ENCODE results near the gene RAB14.
"Not testable (repeated sequence)": the region's sequence is repeated elsewhere in the genome, so short reads cannot be mapped to it uniquely, and the experiment has no call there.

Gene RAB14

DNA sequence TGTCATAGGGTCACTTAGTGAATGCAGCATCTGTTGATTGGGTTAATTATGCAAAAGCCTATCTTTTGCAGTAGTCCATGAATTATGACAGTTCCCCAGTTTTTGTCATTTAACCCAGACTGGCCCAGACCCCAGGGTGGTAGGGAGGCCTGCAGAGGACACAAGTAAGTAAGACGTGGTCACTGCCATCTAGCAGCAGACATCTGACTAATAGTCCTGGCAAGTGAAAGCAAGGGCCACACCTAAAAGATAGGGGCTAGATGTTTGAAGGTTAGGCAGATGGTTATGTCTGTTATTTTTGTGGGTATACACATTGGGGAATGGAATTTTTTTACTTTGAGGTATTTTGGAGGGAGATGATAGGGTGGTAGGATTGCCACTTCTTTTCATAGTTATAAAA is 48.0 kb downstream of the RAB14 start:
- no peak for DNase-seq

DNA sequence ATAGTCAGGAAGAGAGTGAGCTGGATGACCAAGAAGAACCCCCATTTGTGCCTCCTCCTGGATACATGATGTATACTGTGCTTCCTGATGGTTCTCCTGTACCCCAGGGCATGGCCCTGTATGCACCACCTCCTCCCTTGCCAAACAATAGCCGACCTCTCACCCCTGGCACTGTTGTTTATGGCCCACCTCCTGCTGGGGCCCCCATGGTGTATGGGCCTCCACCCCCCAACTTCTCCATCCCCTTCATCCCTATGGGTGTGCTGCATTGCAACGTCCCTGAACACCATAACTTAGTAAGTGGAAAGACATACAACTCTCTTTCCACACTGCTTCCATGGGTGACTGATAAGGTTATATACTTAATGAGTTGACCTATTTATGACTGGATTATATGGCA is 51.5 kb downstream of the RAB14 start:
- DNase-seq, result no peak

DNA sequence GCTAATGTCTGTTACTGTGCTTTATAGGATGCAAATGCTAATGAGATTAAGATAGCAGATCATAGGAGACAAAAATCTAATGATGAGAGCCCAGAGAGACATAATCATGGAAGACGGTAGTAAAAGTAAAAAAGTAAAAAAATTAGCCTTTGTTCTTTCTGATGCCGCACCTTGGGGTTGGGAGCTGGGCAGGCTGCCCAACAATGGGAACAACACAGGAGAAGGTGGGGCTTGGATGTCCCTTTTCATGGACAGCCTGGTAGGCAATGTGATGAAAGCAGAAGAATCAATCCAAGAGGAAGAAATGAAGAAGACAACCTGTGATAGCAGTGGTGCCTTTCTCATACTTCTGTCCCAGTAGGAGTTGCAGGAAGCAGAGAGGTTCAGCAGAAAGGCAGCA is 57.2 kb downstream of the RAB14 start:
- no peak for DNase-seq

DNA sequence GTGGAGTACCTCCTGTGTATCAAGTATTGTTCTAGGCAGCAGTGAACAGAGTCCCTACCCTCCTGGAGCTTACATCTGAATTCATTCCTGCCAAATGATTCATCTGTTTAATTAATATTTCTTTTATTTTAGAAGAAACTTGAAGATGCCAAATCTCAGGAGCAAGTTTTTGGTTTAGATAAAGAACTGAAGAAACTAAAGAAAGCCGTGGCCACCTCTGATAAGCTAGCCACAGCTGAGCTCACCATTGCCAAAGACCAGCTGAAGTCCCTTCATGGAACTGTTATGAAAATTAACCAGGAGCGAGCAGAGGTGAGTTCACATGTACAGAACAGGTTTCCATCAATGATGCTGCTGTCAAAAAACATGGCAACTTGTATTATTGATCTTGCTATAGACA is 57.9 kb downstream of the RAB14 start:
- DNase-seq, result no peak

DNA sequence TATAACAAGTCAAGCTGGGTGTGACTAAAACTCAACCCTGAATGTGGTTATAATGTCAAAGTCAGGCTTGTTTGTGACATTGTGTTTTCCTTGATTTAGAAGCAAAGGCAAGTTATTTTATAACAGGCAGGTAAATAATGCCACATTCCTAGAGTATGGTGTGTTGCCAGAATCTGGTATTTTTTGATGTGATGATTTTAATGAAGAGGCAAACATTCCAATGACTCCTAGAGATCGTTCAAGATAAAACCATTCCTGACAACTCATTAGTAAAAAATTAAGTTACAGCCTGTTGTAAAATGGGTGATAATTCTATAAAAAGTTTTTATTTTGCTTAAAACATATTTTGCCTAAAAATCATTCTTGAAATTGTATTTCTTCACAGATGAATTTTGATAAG is 60.0 kb downstream of the RAB14 start:
- DNase-seq, result no peak

DNA sequence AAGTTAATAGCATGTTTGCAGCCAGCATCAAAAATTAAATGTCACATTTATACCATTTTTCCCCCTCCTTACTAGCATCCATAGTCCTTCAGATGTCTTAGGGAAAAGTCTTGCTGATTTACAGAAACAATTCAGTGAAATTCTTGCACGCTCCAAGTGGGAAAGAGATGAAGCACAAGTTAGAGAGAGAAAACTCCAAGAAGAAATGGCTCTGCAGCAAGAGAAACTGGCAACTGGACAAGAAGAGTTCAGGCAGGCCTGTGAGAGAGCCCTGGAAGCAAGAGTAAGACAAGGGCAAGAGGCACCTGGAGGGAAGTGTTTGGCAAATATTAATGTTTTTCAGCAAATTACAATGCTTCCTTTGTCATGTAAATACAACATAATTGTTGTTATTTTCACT is 60.4 kb downstream of the RAB14 start:
- DNase-seq, result no peak

DNA sequence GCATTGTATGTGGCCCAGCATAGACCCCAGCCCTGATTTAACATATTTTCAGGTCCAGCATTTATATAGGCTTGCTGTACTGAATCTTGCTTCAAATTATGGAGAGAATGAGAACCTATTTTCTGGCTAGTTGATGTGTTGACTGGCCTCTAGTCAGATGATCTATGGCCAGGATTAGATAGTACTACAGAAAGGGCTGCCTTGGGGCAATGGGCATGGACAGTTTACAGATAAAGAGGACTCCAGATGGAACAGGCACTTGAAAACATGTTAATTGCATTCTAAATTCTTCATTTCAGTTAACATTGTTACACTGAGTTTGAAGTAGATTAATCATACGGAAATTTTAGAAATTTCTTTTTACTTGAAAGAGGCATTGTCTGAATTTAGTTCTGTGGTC is 61.5 kb downstream of the RAB14 start:
- DNase-seq, result no peak

DNA sequence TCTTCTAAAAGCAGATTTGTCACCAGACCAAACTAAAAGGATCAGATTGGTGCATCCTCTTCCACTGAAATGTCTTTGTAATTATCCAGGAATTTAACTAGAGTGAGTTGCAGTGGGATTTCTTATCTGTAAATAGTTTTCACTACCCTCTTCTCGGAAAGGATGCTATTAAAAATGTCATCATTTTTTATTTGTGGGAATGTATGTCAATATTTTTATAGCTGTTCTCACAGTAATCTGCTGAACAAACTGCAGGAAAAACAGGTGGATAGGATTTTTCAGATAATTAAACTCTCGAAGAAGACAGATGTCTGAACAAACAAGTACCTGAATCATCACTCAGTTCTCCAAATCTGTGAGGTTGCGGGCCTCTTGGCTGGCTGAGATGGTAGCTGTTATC is 62.7 kb downstream of the RAB14 start:
- DNase-seq, result no peak

DNA sequence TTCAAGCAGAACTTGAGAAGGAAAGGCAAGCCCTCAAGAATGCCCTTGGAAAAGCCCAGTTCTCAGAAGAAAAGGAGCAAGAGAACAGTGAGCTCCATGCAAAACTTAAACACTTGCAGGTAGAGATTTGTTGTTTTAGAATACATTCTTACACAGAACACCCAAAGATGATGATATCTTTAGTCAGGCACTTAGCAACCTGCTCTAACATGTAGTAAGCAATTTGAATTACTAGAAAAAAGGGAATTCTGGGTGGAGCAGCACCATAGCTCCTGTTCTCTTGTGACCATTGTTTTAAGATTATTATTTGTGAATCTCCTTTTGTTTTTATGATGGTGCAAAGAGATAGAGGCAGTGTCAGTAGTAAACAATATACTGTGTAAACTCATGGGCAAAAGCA is 63.1 kb downstream of the RAB14 start:
- no peak for DNase-seq

DNA sequence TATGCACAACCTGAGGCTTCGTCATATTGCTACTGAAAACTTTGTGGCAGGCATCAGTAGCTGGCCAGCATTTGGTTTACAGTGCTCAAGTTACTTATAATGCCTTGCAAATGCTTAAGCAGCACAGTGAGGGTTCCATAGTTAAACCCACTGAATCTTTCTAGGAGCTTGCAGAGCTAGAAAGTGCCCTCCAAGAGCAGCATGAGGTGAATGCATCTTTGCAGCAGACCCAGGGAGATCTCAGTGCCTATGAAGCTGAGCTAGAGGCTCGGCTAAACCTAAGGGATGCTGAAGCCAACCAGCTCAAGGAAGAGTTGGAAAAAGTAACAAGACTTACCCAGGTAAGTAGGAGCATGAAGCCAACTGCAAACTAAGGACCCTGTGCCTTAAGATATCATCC is 66.0 kb downstream of the RAB14 start:
- DNase-seq, result no peak

DNA sequence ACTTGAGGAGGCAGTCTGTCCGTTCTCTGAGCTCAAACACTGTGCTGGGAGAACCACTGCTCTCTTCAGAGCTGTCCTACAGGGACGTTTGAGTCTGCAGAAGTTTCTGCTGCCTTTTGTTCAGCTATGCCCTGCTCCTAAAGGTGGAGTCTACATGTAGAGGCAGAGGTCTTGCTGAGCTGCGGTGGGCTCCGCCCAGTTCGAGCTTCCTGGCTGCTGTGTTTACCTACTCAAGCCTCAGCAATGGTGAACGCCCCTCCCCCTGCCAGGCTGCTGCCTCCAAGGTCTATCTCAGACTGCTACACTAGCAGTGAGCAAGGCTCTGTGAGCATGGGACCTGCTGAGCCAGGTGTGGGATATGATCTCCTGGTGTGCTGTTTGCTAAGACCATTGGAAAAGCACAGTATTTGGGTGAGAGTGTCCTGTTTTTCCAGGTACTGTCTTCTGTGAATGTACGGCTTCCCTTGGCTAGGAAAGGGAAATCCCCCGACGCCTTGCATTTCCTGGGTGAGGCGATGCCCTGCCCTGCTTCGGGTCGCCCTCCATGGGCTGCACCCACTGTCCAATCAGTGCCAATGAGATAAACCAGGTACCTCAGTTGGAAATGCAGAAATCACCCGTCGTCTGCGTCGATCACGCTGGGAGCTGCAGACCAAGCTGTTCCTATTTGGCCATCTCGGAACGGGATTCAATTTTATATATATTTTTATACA is 68.4 kb downstream of the RAB14 start:
- no peak for DNase-seq

DNA sequence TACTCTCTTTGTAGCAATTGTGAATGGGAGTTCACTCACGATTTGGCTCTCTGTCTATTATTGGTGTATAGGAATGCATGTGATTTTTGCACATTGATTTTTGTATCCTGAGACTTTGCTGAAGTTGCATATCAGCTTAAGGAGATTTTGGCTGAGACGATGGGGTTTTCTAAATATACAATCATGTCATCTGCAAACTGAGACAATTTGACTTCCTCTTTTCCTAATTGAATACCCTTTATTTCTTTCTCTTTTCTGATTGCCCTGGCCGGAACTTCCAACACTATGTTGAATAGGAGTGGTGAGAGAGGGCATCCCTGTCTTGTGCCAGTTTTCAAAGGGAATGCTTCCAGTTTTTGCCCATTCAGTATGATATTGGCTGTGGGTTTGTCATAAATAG is 72.3 kb downstream of the RAB14 start:
- DNase-seq, result not testable (repeated sequence)

All from GF-D8 (cell line).